Measurements from ENCODE around the gene BCAP29. TPM values are rescaled to one million over a fixed set of nuclear protein-coding genes. Genes with fewer than 3 reads are reported as not detected.
"Not testable (repeated sequence)": the region's sequence is repeated elsewhere in the genome, so short reads cannot be mapped to it uniquely, and the experiment has no call there.

BCAP29 gene
- total RNA-seq = 15.5 TPM
- 10 to 100 TPM; 29.6 to 47.4 (median 35.5) TPM for polyA plus RNA-seq

- peak within 1 kb of the TSS; percentile 70 for H3K27ac ChIP-seq (ENCODE audit: insufficient read depth, low read length, poor library complexity, severe bottlenecking)
- Mint-ChIP-seq H3K27ac (peak within 1 kb of the TSS; percentile 63 to 90 (median 90)), H3K9me3 (no peaks in the 10 kb centered on the region), H3K4me3 (peak within 1 kb of the TSS; percentile 89 to 95 (median 91)), H3K4me1 (peaks cover 16 to 31% (median 23%) of the 10 kb centered on the region in 4 donors), H3K36me3 (peaks cover 11% of the 10 kb centered on the region), H3K27me3 (no peaks in the 10 kb centered on the region)
- H3K9me3 ChIP-seq (ENCODE audit: control insufficient read depth in 2 of 2, low read length in 2 of 2) = no peaks in the 10 kb centered on the region
- ATAC-seq (ENCODE audit: low read depth in 2 of 2) = peak; percentile 93
- peaks cover 24% of the 10 kb centered on the region for H3K4me1 ChIP-seq (ENCODE audit: control insufficient read depth, insufficient read depth, low read length, poor library complexity, severe bottlenecking)
- no peaks in the 10 kb centered on the region for H3K27me3 ChIP-seq (ENCODE audit: control insufficient read depth, insufficient read depth, low read length)
- peak; percentile 59 to 80 (median 69) for DNase-seq
- H3K4me3 ChIP-seq (ENCODE audit: low read depth, low read length) = peak within 1 kb of the TSS; percentile 93
- H3K36me3 ChIP-seq (ENCODE audit: control insufficient read depth, insufficient read depth, low read length) = peaks cover 6% of the 10 kb centered on the region
Measured at GRCh38 chr7:107579885-107580715, at the start of gene BCAP29. Gene BCAP29, plus strand, starts transcription at chr7:107580246. Its CDS starts 527 bp downstream, at chr7:107580773.

- Histone ChIP-seq H3K27me3 (ENCODE audit: control insufficient read depth, insufficient read depth, low read length) (no peaks in the 10 kb centered on the region), H3K9me3 (ENCODE audit: control insufficient read depth in 2 of 2, low read length in 2 of 2) (no peaks in the 10 kb centered on the region), H3K4me3 (ENCODE audit: low read depth, low read length) (no peak overlapping the region), H3K27ac (ENCODE audit: insufficient read depth, low read length, poor library complexity, severe bottlenecking) (no peak overlapping the region), H3K36me3 (ENCODE audit: control insufficient read depth, insufficient read depth, low read length) (peaks cover 28% of the 10 kb centered on the region), H3K4me1 (ENCODE audit: control insufficient read depth, insufficient read depth, low read length, poor library complexity, severe bottlenecking) (no peaks in the 10 kb centered on the region)
- Mint-ChIP-seq H3K4me3 (no peak overlapping the region), H3K27ac (peak overlapping the region in 1 of 3 donors; percentile 1), H3K36me3 (peaks cover 57% of the 10 kb centered on the region), H3K4me1 (peaks cover 21 to 59% (median 39%) of the 10 kb centered on the region in 4 donors), H3K27me3 (no peaks in the 10 kb centered on the region), H3K9me3 (peaks cover 0 to 9% (median 0%) of the 10 kb centered on the region in 7 donors)
- DNase-seq (no peak), ATAC-seq (ENCODE audit: low read depth in 2 of 2) (no peak)
Measured at GRCh38 chr7:107530751-107531150, 49.3 kb upstream of the BCAP29 start.

GRCh38 chr7:107534139-107534538 is 45.9 kb upstream of the BCAP29 start:
- H3K27ac Mint-ChIP-seq = peak overlapping the region in 1 of 3 donors; percentile 53
- no peaks in the 10 kb centered on the region for H3K27me3 ChIP-seq (ENCODE audit: control insufficient read depth, insufficient read depth, low read length)
- peaks cover 0 to 12% (median 0%) of the 10 kb centered on the region in 7 donors for H3K9me3 Mint-ChIP-seq
- peak overlapping the region in 1 of 4 donors; percentile 51 for H3K4me3 Mint-ChIP-seq
- DNase-seq = no peak
- peaks cover 64% of the 10 kb centered on the region for H3K36me3 Mint-ChIP-seq
- H3K36me3 ChIP-seq (ENCODE audit: control insufficient read depth, insufficient read depth, low read length) = peaks cover 20% of the 10 kb centered on the region
- no peak overlapping the region for H3K27ac ChIP-seq (ENCODE audit: insufficient read depth, low read length, poor library complexity, severe bottlenecking)
- ATAC-seq (ENCODE audit: low read depth in 2 of 2) = no peak
- peaks cover 18 to 52% (median 32%) of the 10 kb centered on the region in 4 donors for H3K4me1 Mint-ChIP-seq
- no peaks in the 10 kb centered on the region for H3K4me1 ChIP-seq (ENCODE audit: control insufficient read depth, insufficient read depth, low read length, poor library complexity, severe bottlenecking)
- no peak overlapping the region for H3K4me3 ChIP-seq (ENCODE audit: low read depth, low read length)
- H3K27me3 Mint-ChIP-seq = no peaks in the 10 kb centered on the region
- H3K9me3 ChIP-seq (ENCODE audit: control insufficient read depth in 2 of 2, low read length in 2 of 2) = no peaks in the 10 kb centered on the region

GRCh38 chr7:107537228-107537627 is 42.8 kb upstream of the BCAP29 start:
- peaks cover 15 to 54% (median 28%) of the 10 kb centered on the region in 4 donors for H3K4me1 Mint-ChIP-seq
- not testable (repeated sequence) for H3K27ac ChIP-seq (ENCODE audit: insufficient read depth, low read length, poor library complexity, severe bottlenecking); H3K4me1 ChIP-seq (ENCODE audit: control insufficient read depth, insufficient read depth, low read length, poor library complexity, severe bottlenecking); H3K4me3 Mint-ChIP-seq; ATAC-seq (ENCODE audit: low read depth in 2 of 2); DNase-seq; H3K4me3 ChIP-seq (ENCODE audit: low read depth, low read length); H3K27me3 ChIP-seq (ENCODE audit: control insufficient read depth, insufficient read depth, low read length); H3K9me3 ChIP-seq (ENCODE audit: control insufficient read depth in 2 of 2, low read length in 2 of 2); H3K27ac Mint-ChIP-seq; H3K27me3 Mint-ChIP-seq
- H3K36me3 ChIP-seq (ENCODE audit: control insufficient read depth, insufficient read depth, low read length) = peaks cover 35% of the 10 kb centered on the region
- peaks cover 0 to 12% (median 0%) of the 10 kb centered on the region in 7 donors for H3K9me3 Mint-ChIP-seq
- H3K36me3 Mint-ChIP-seq = peaks cover 58% of the 10 kb centered on the region

GRCh38 chr7:107538001-107538400 is 42.0 kb upstream of the BCAP29 start:
- Histone ChIP-seq H3K4me3 (ENCODE audit: low read depth, low read length) (no peak overlapping the region), H3K27me3 (ENCODE audit: control insufficient read depth, insufficient read depth, low read length) (no peaks in the 10 kb centered on the region), H3K9me3 (ENCODE audit: control insufficient read depth in 2 of 2, low read length in 2 of 2) (no peaks in the 10 kb centered on the region), H3K36me3 (ENCODE audit: control insufficient read depth, insufficient read depth, low read length) (peaks cover 34% of the 10 kb centered on the region), H3K27ac (ENCODE audit: insufficient read depth, low read length, poor library complexity, severe bottlenecking) (no peak overlapping the region), H3K4me1 (ENCODE audit: control insufficient read depth, insufficient read depth, low read length, poor library complexity, severe bottlenecking) (no peaks in the 10 kb centered on the region)
- H3K9me3 Mint-ChIP-seq = peaks cover 0 to 12% (median 0%) of the 10 kb centered on the region in 7 donors
- H3K27ac Mint-ChIP-seq = no peak overlapping the region
- no peak overlapping the region for H3K4me3 Mint-ChIP-seq
- DNase-seq = no peak
- no peaks in the 10 kb centered on the region for H3K27me3 Mint-ChIP-seq
- H3K4me1 Mint-ChIP-seq = peaks cover 21 to 52% (median 28%) of the 10 kb centered on the region in 4 donors
- ATAC-seq (ENCODE audit: low read depth in 2 of 2) = no peak
- peaks cover 59% of the 10 kb centered on the region for H3K36me3 Mint-ChIP-seq

- H3K4me1 Mint-ChIP-seq = peaks cover 5 to 35% (median 23%) of the 10 kb centered on the region in 4 donors
- no peak overlapping the region for H3K4me3 Mint-ChIP-seq
- no peaks in the 10 kb centered on the region for H3K27me3 ChIP-seq (ENCODE audit: control insufficient read depth, insufficient read depth, low read length)
- H3K9me3 Mint-ChIP-seq = peaks cover 0 to 16% (median 3%) of the 10 kb centered on the region in 7 donors
- DNase-seq (no peak), ATAC-seq (ENCODE audit: low read depth in 2 of 2) (no peak)
- peaks cover 56% of the 10 kb centered on the region for H3K36me3 Mint-ChIP-seq
- no peak overlapping the region for H3K4me3 ChIP-seq (ENCODE audit: low read depth, low read length)
- H3K27ac ChIP-seq (ENCODE audit: insufficient read depth, low read length, poor library complexity, severe bottlenecking) = no peak overlapping the region
- H3K36me3 ChIP-seq (ENCODE audit: control insufficient read depth, insufficient read depth, low read length) = peaks cover 76% of the 10 kb centered on the region
- peaks cover 12 to 13% of the 10 kb centered on the region in 2 experiments for H3K9me3 ChIP-seq (ENCODE audit: control insufficient read depth in 2 of 2, low read length in 2 of 2)
- H3K4me1 ChIP-seq (ENCODE audit: control insufficient read depth, insufficient read depth, low read length, poor library complexity, severe bottlenecking) = no peaks in the 10 kb centered on the region
- peak overlapping the region in 2 of 3 donors; percentile 70 to 72 for H3K27ac Mint-ChIP-seq
- no peaks in the 10 kb centered on the region for H3K27me3 Mint-ChIP-seq
Measured at GRCh38 chr7:107543338-107543993, 36.6 kb upstream of the BCAP29 start.

- H3K9me3 Mint-ChIP-seq = peaks cover 0 to 16% (median 3%) of the 10 kb centered on the region in 7 donors
- H3K4me1 ChIP-seq (ENCODE audit: control insufficient read depth, insufficient read depth, low read length, poor library complexity, severe bottlenecking) = no peaks in the 10 kb centered on the region
- H3K27me3 ChIP-seq (ENCODE audit: control insufficient read depth, insufficient read depth, low read length) = no peaks in the 10 kb centered on the region
- DNase-seq (no peak), ATAC-seq (ENCODE audit: low read depth in 2 of 2) (no peak)
- no peak overlapping the region for H3K27ac Mint-ChIP-seq
- H3K4me3 Mint-ChIP-seq = no peak overlapping the region
- peaks cover 58% of the 10 kb centered on the region for H3K36me3 Mint-ChIP-seq
- peaks cover 67% of the 10 kb centered on the region for H3K36me3 ChIP-seq (ENCODE audit: control insufficient read depth, insufficient read depth, low read length)
- no peaks in the 10 kb centered on the region for H3K27me3 Mint-ChIP-seq
- no peak overlapping the region for H3K27ac ChIP-seq (ENCODE audit: insufficient read depth, low read length, poor library complexity, severe bottlenecking)
- peaks cover 10 to 38% (median 25%) of the 10 kb centered on the region in 4 donors for H3K4me1 Mint-ChIP-seq
- peaks cover 12 to 13% of the 10 kb centered on the region in 2 experiments for H3K9me3 ChIP-seq (ENCODE audit: control insufficient read depth in 2 of 2, low read length in 2 of 2)
- H3K4me3 ChIP-seq (ENCODE audit: low read depth, low read length) = no peak overlapping the region
Measured at GRCh38 chr7:107544848-107545591, 35.0 kb upstream of the BCAP29 start.

Measured in CD4-positive, CD25-positive, alpha-beta regulatory T cell (primary cell).